GM12892 (cell line): ENCODE results near the gene MPZL1.

Source experiments
- POLR2A ChIP-seq: IDR thresholded peaks from 2 replicates; pipeline ENCODE4 v1.6.1; 2011; ENCODE audit warnings: low read depth, low read length, control low read depth
- POLR2AphosphoS5 ChIP-seq: IDR thresholded peaks from 2 replicates; pipeline ENCODE4 v1.6.1; 2011; ENCODE audit warnings: low read depth, low read length, control low read depth
- TAF1 ChIP-seq: IDR thresholded peaks from 2 replicates; pipeline ENCODE4 v1.6.1; 2011; ENCODE audit warnings: low read depth, mild to moderate bottlenecking, control low read depth, low read length, borderline replicate concordance

- TF ChIP-seq POLR2A (no peak), POLR2AphosphoS5 (no peak), TAF1 (no peak)
These were observed 102.5 kb downstream of the MPZL1 start for GRCh38 chr1:167824163-167824794.
